Stimulated activated CD8-positive, alpha-beta memory T cell treated with anti-CD3 and anti-CD28 coated beads, Interleukin-15, amount 100 ng/mL, for 24 hours (primary cell): ENCODE measurements around the gene STK35.

Experiments used
- DNase-seq: peaks from one replicate; pipeline ENCODE4 v3.0.0-alpha.2; 2020; ENCODE audit warnings: low read depth

The STK35 gene

DNA sequence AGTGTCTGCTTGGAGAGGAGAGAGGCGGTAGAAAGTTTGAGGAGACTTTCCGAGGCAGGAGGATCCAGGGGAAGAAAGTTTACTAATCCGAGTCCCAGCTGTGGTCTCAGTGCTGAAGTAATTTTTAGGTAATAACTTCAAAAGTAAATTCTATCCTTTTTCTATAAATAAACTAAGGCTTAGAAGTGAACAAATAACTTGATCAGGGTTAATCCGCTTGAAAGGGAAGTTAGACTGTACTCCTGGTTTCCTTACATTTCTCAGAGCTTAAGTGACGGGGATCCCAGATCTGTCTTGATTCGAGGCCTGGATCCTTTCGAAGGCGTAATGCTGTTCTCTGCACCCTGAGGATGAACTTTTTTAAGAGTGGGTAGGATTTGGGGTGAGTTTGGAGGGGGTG lies 2.6 kb downstream of the STK35 start:
- DNase-seq = no peak

DNA sequence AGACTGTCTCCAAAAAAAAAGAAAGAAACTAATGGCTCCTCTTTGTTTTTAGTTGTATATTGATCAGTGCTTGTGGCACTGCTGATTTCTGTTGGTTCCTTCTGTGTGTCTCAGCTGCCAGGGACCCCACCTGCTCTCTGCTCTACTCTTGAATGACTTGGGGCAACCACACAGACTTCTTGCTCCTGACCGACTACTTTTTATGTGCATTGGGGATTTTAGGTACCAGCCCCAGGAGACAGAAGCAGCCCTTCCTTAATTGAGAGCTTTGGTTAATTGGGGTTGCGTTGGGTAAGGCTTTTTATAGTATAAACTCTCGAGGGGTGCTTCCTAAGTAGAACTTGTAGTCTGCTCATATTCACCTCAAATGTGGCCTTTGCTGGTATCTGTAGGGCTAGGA lies 6.9 kb downstream of the STK35 start:
- no peak for DNase-seq

DNA sequence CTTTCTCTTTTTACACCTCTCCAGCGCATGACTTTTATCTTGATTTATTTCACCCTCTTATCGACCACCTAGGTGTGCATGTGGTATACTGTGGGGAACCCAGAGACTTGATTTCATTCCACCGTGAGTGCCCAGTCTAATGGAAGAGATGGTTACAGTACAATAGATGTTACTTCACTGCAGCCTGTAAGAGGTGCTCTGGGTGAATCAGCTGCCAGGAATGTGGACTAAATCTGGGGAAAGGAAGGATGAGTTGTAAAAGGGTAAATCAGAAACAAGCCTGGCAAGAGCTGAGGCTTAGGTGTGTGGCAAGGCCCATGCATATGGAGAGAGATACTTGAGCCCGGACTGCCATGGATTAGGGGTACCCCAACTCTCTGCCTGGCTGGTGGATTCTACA lies 7.4 kb downstream of the STK35 start:
- no peak for DNase-seq

DNA sequence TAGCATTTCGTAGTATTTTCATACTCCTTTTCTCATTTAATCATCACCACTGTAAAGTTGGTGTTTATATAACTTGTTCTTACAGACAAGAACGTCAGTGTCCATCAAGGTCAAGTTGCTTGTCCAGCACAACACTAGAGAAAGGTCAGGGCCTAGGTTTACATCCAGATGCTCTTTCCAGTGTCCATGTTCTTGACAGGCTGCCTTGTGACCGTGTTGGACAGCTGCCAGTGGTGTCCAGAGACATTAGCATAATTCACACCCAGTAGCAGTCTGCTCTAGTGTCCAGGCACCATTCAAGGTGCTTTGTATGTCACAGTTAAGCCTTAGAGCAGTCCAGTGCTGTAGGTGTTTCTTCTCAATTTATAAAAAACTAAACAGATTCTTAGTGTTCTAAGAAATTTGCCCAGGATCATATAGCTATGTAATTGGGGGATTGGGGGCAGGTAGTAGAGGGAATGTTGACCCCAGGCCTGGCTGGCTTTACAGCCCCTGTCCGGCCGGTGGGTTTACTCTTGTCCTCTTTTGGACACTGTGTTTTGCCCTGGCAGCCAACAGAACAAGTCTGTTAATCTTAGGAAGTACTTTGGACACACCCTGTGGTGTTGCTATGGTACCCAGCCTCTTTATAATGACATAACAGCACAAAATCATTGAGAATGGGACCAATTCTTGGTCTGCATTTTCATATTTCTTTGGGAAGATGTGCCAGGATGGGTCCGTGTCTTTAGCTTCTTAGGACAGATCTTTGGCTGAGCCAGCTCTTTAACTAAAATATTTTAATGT lies 8.0 kb downstream of the STK35 start:
- DNase-seq = no peak

- DNase-seq = no peak
Measured at GRCh38 chr20:2112910-2113309, 11.3 kb downstream of the STK35 start.

- no peak for DNase-seq
Measured at GRCh38 chr20:2114127-2114959, 12.7 kb downstream of the STK35 start.

GRCh38 chr20:2114990-2115681 lies 13.5 kb downstream of the STK35 start:
- no peak for DNase-seq

DNA sequence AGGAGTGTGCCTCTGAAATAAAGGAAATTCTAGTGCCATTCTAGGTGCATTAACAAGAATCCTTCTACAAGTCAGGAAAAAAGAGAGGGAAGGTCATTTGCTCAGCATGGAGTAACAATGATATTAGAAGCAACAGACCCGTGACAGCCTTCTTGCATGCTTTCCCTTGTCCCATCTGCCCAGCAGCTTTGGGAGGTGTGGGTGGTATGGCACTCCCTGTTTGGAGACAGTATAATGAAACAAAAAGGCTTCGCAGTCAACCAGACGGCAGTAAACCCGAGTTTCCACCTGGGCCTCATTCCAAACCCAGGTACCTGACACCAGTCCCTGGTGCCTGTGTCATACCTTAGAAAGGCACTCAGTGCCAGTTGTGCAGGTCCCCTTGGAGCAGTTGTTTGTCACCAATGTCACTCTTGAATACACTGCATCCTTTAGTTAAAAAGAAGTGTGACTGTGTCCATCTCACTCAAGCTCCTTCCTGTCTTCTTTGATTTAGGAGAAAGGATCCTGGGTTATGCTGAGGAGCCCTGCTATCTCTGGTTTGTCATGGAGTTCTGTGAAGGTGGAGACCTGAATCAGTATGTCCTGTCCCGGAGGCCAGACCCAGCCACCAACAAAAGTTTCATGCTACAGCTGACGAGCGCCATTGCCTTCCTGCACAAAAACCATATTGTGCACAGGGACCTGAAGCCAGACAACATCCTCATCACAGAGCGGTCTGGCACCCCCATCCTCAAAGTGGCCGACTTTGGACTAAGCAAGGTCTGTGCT lies 14.7 kb downstream of the STK35 start:
- no peak for DNase-seq

- no peak for DNase-seq
Measured at GRCh38 chr20:2118783-2119182, 17.2 kb downstream of the STK35 start.

GRCh38 chr20:2122936-2123335 lies 21.3 kb downstream of the STK35 start:
- DNase-seq = no peak

GRCh38 chr20:2123720-2124119 lies 22.1 kb downstream of the STK35 start:
- DNase-seq = no peak

GRCh38 chr20:2124564-2125213 lies 23.1 kb downstream of the STK35 start:
- no peak for DNase-seq

GRCh38 chr20:2125474-2126112 lies 24.0 kb downstream of the STK35 start:
- no peak for DNase-seq

GRCh38 chr20:2127238-2127637 lies 25.6 kb downstream of the STK35 start:
- DNase-seq = no peak

DNA sequence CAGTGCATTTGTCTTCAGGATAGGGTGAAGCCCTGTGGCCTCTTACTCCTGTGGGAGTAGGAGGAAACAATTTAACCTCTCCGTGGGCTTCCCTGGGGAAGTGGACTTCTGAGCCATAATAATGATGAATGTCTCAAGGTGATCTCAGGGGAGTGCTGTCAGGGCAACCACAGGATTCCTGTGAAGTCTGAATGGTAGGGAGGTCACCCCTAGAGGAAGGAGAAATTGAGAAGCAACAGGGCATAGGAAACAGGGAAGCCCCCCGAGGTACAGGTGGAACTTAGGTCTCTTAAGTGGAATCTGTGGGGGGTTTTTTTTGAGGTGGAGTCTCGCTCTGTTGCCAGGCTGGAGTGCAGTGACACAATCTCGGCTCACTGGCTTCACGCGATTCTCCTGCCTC lies 26.9 kb downstream of the STK35 start:
- DNase-seq = no peak

DNA sequence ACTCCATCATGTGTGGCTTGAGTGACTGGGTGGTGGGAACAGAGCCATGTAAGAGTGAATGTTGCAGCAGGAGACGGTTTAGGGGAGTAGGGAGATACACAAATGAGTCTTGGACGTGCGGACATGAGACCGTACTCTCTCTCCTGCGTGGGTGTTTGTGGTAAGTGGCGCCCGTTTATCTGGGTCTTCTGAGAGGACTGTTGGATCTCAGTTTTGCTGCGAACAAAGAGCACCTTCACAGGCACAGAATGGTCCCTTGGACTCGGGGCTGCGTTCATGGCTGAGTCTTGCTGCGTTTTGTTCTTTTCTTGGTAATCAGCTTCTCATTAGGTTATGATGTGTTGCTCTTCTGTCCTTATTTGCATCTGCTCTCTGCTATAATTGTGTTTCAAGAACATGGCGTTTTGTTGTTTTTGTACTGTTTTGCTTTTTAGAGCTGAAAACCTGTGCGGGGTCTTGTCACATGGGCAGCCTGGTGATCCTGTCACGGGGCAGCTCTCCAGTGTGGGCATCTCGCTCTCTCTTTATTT lies 28.5 kb downstream of the STK35 start:
- DNase-seq = no peak

DNA sequence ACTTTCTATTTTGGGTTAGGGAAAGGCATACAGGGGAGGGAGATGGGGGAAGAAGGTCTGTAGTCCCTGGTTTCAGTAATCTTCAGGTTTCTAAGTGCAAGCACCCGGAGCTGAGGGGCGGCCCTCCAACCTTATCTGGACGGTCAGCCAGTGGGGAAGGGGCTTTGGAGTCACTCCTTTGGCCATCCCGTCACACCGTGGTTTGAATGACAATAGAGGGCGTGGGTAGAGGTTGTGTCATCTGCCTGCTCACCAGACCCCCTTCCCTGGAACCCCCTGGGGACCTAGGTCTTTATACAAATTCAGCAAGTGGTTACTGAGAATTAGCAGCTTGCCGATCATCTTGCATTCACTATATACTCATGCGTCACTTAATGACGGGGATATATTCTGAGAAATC lies 29.1 kb downstream of the STK35 start:
- DNase-seq = no peak

- no peak for DNase-seq
Measured at GRCh38 chr20:2131366-2131765, 29.7 kb downstream of the STK35 start.

- no peak for DNase-seq
Measured at GRCh38 chr20:2132461-2132901, 30.9 kb downstream of the STK35 start.

- DNase-seq = no peak
Measured at GRCh38 chr20:2133318-2134183, 31.9 kb downstream of the STK35 start.
